PFSK-1 (cell line): ENCODE results near the gene TRIP10.

ENCODE experiments used
- FOXP2 ChIP-seq: optimal IDR thresholded peaks from 2 replicates; pipeline ENCODE3; 2011; ENCODE audit warnings: borderline replicate concordance, control low read depth, inconsistent platforms; ENCODE audit not compliant: insufficient read depth; ENCODE audit errors: extremely low read length, extremely low read depth
- POLR2AphosphoS5 ChIP-seq: IDR thresholded peaks from 2 replicates; pipeline ENCODE4 v1.6.1; 2012; ENCODE audit warnings: low read depth, mild to moderate bottlenecking, control low read depth, low read length, moderate library complexity
- SIN3A ChIP-seq: IDR thresholded peaks from 2 replicates; pipeline ENCODE4 v1.6.1; 2012; ENCODE audit warnings: mild to moderate bottlenecking, low read length, moderate library complexity, borderline replicate concordance; ENCODE audit not compliant: insufficient read depth
- TAF1 ChIP-seq: IDR thresholded peaks from 2 replicates; pipeline ENCODE4 v1.6.1; 2012; ENCODE audit warnings: low read length, control low read depth, borderline replicate concordance; ENCODE audit not compliant: insufficient read depth
- TF ChIP-seq, protein P1 (sequence below), 2 experiments: IDR thresholded peaks; 2 replicates each; pipeline versions ENCODE4 v1.6.1 to v1.8.0; 2011 to 2012; ENCODE audit warnings: low read depth in 2 of 2, low read length in 2 of 2, control low read depth in 1 of 2, inconsistent platforms in 1 of 2, mild to moderate bottlenecking in 1 of 2, moderate library complexity in 1 of 2; ENCODE audit not compliant: insufficient read depth in 1 of 2

Gene TRIP10

DNA sequence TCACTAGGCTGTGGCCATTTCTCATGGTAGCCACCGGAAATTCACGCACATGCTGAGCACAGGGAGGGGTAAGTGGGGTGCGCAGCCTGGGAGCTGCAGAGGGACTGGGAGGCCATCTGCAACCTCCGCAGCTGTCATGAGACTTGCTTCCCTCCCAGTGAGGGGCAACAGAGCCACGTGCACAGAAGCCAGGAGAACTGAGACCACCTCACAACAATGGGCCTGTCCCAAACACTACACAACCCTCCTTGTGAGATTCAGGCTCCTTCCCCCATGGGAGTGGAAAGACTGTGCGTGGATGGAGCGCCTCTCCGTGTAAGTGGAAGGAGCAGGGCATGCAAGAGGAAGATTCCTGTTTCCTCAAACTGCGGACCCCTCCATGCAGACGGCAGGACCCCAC is 27.9 kb upstream of the TRIP10 start:
- TF ChIP-seq FOXP2, result no peak
- TF ChIP-seq SIN3A, result no peak
- no peak for TF ChIP-seq TAF1

DNA sequence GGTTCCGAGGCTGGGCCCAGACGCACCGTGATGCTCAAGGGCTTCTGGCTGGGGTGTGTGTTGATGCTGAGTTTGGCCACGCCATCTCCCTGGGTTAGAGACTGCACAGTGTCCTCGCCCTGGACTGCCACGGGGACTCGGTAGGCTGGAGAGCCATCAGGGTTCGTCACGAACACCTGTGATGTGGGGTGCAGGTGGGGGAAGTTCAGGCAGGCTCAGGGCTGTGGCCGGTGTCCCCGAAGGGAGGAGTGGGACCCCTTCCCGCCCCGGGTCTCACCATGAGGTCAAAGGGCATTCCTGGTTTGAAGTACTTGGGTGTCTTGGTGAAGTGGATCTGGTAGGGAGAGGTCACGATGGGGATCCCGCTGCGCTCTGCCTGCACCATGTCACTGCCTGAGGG is 27.2 kb upstream of the TRIP10 start:
- TF ChIP-seq FOXP2, result no peak

DNA sequence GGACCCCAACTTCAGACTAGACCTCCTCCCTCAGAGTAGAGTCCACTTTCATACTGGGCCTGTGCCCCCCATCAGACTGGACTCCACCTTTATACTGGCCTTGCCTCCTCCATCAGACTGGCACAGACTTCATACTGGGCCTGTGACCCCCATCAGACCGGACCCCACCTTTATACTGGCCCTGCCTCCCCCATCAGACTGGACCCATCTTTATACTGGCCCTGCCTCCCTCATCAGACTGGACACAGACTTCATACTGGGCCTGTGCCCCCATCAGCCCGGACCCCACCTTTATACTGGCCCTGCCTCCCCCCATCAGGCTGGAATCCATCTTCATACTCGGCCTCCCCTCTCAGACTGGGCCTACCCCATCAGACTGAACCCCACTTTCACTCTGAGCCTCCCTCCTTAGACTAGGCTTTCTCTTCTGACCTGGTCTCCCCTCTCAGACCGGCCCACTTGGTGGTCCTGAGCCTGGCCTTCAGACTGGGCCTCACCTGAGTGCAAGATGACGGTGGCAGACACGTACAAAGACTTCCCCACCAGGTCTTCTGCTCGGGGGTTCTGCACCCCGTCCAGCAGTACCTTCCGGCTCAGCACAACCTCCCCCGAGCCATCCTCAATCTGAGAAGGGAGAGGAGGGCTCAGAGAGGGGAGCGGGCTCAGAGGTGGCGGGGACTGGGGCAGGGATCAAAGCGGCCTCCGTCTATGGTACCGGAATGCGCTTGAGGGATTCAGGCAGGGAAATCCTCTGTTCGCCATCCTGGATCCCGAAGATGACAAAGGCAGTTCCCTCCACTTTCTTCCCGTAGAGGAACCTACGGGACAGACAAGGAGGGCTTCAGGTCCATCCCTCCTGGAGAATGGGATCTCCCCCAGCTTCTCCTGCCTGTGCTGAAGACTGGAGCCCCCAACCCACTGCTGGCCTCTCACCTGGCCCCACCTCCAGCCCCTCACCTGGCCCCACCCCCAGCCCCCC is 26.5 kb upstream of the TRIP10 start:
- TF ChIP-seq TAF1, result no peak
- no peak for TF ChIP-seq POLR2AphosphoS5
- no peak for TF ChIP-seq FOXP2
- no peak for TF ChIP-seq SIN3A
- TF ChIP-seq, protein P1, sequence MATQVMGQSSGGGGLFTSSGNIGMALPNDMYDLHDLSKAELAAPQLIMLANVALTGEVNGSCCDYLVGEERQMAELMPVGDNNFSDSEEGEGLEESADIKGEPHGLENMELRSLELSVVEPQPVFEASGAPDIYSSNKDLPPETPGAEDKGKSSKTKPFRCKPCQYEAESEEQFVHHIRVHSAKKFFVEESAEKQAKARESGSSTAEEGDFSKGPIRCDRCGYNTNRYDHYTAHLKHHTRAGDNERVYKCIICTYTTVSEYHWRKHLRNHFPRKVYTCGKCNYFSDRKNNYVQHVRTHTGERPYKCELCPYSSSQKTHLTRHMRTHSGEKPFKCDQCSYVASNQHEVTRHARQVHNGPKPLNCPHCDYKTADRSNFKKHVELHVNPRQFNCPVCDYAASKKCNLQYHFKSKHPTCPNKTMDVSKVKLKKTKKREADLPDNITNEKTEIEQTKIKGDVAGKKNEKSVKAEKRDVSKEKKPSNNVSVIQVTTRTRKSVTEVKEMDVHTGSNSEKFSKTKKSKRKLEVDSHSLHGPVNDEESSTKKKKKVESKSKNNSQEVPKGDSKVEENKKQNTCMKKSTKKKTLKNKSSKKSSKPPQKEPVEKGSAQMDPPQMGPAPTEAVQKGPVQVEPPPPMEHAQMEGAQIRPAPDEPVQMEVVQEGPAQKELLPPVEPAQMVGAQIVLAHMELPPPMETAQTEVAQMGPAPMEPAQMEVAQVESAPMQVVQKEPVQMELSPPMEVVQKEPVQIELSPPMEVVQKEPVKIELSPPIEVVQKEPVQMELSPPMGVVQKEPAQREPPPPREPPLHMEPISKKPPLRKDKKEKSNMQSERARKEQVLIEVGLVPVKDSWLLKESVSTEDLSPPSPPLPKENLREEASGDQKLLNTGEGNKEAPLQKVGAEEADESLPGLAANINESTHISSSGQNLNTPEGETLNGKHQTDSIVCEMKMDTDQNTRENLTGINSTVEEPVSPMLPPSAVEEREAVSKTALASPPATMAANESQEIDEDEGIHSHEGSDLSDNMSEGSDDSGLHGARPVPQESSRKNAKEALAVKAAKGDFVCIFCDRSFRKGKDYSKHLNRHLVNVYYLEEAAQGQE (IDR thresholded peaks at IDR 0.05; ENCODE audit: insufficient read depth in 1 of 2, low read depth in 2 of 2, low read length in 2 of 2), result no peak

DNA sequence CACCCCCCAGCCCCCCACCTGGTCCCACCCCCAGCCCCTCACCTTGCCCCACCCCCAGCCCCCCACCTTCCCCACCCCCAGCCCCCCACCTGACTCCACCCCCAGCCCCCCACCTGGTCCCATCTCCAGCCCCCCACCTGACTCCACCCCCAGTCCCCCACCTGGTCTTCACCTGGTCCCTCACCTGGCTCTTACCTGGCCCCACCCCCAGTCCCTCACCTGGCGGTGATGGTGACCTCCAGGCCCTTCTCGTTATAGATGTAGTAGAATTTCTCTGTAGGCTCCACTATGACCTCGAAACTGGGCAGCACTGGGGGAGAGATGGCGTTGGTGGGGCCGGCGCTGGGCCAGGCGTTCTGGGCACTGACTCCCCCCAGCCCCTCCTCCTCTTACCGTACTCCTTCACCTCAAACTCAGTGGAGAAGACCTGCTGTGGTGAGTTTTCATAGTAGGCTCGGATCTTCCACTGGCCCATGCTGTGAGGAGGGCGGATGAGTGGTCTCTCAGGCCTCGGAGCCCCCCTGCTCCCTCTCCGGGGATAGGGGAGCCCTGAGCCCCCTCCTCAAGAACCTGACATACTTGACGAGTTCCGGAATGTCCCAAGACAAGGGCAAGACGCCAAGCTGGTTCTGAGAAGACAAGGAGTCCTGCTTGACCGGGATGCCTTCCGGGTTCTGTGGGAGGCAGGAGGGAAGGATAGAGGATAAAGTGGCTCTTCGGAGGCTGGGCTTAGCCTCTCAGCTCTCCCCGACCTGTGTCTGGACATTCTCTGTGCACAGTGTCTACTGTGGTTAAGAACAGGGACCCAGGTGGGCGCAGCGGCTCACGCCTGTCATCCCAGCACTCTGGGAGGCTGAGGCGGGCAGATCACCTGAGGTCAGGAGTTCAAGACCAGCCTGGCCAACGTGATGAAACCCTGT is 25.4 kb upstream of the TRIP10 start:
- TF ChIP-seq TAF1 (no peak), SIN3A (no peak), FOXP2 (no peak), POLR2AphosphoS5 (no peak)
- TF ChIP-seq, protein P1 (IDR thresholded peaks at IDR 0.05; ENCODE audit: insufficient read depth in 1 of 2, low read depth in 2 of 2, low read length in 2 of 2), result no peak

DNA sequence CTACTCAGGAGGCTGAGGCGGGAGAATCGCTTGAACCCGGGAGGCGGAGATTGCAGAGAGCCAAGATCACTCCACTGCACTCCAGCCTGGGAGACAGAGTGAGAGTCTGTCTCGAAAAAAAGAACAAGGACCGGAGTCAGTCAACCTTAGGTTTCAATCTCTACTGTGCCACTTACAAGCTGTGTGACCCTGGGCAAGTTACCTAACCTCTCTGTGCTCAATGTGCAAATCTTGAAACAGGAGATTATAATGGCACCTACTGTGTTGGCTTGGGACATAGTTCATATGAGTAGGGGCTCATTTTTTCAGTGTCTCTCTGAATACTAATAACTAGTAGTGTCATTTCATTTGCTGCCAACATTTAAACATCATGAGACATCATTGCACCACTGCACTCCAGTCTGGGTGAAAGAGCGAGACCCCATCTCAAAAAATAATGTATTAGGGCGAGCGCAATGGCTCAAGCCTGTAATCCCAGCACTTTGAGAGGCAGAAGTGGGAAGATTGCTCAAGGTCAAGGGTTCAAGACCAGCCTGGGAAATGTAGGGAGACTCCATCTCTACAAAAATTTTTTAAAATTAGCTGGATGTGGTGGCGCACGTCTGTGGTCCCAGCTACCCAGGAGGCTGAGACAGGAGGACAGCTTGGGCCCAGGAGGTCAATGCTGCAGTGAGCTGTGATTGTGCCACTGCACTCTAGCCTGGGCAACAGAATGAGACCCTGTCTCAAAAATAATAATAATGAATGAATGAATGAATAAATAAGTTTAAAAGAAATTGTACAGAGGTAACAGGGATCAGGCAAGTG is 24.5 kb upstream of the TRIP10 start:
- TF ChIP-seq FOXP2 (no peak), TAF1 (no peak), POLR2AphosphoS5 (no peak), SIN3A (no peak)
- TF ChIP-seq, protein P1 (IDR thresholded peaks at IDR 0.05; ENCODE audit: insufficient read depth in 1 of 2, low read depth in 2 of 2, low read length in 2 of 2), result no peak
